Colonic mucosa (tissue), 4 donors: ENCODE measurements around the gene HAL. TPM values are rescaled to one million over a fixed set of nuclear protein-coding genes. Genes with fewer than 3 reads are reported as not detected.

Experiments used
- DNase-seq: peaks from one replicate; pipeline ENCODE4 v3.0.0-alpha.2; 2020
- H3K27ac ChIP-seq: fragments of 200-600 bp; one replicate; pipeline ENCODE4 v1.8.0; 2021
- H3K27me3 ChIP-seq: fragments of 200-600 bp; one replicate; pipeline ENCODE4 v1.8.0; 2021
- H3K36me3 ChIP-seq: fragments of 200-600 bp; one replicate; pipeline ENCODE4 v1.8.0; 2021
- H3K4me1 ChIP-seq: fragments of 200-600 bp; one replicate; pipeline ENCODE4 v1.8.0; 2021; ENCODE audit warnings: mild to moderate bottlenecking
- H3K4me3 ChIP-seq: fragments of 200-600 bp; one replicate; pipeline ENCODE4 v1.8.0; 2021
- H3K9ac ChIP-seq, 2 donors: one replicate each; pipeline ENCODE4 v1.7.0; 2013; ENCODE audit warnings: control low read depth in 2 of 2, low read depth in 2 of 2, low read length in 2 of 2
- H3K9me3 ChIP-seq: fragments of 200-600 bp; one replicate; pipeline ENCODE4 v1.8.0; 2021
- CTCF ChIP-seq: fragments of 200-600 bp; IDR thresholded peaks from one replicate; pipeline ENCODE4 v1.8.0; 2022; ENCODE audit warnings: antibody characterized with exemption, mild to moderate bottlenecking
- intact Hi-C: fragments of 100-400 bp; cut with DNase I; formaldehyde crosslinking; loops from one replicate; pipeline ENCODE4 v1.14.1; 2022
- total RNA-seq, 2 donors: library from RNA; stranded (reverse); fragmentation: NEBNext Ultra II Directional in 1 of 2; extraction: Animal tissue kit (Norgen Biotek cat#: 25700) in 1 of 2; gene quantifications; one replicate each; pipeline ENCODE4 v1.2.1, GENCODE V29; 2021
- donor health status: healthy.
- donor health status: DM: no; HTN: no; CAD: no.
- donor health status: DM: no; HTN: no; CAD: no.

The HAL gene
- total RNA-seq, 2 donors from 2014 or later: 0.91 to 1.1 TPM

- Histone ChIP-seq H3K9me3 (no peaks in the 10 kb centered on the region), H3K27me3 (no peaks in the 10 kb centered on the region), H3K4me1 (no peaks in the 10 kb centered on the region), H3K27ac (no peak overlapping the region), H3K9ac (no peak overlapping the region), H3K4me3 (no peak overlapping the region), H3K36me3 (no peaks in the 10 kb centered on the region)
- TF ChIP-seq CTCF: no peak
- intact Hi-C loops: no loop called here
- DNase-seq: no peak
Observed at GRCh38 chr12:95966287-95966870, 29.8 kb downstream of the HAL start.

- intact Hi-C loops: no loop called here
- Histone ChIP-seq H3K9ac (no peak overlapping the region), H3K4me3 (no peak overlapping the region), H3K4me1 (no peaks in the 10 kb centered on the region), H3K36me3 (no peaks in the 10 kb centered on the region), H3K27ac (no peak overlapping the region), H3K27me3 (no peaks in the 10 kb centered on the region), H3K9me3 (no peaks in the 10 kb centered on the region)
- DNase-seq: no peak
- no peak for TF ChIP-seq CTCF
Observed at GRCh38 chr12:95963096-95963495, 33.0 kb downstream of the HAL start.

DNA sequence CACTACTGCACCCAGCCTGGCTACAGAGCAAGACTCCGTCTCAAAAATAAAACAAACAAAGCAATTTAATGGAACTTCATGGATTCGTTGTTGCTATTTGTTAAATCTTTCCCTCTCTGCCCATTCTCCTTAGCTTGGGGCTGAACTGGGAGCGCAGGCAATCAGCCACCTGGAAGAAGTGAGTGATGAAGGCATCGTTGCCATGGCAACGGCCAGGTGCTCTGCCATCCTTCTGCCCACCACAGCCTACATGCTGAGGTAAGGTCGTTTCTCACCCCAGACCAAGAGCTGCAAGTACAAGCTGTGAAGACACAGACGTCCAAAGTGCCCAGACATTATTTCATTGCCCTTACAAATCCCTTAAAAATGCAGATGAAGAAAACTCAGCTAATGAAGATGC, 33.9 kb downstream of the HAL start:
- H3K27ac ChIP-seq: no peak overlapping the region
- DNase-seq: no peak
- H3K27me3 ChIP-seq: no peaks in the 10 kb centered on the region
- no peak for TF ChIP-seq CTCF
- H3K36me3 ChIP-seq: no peaks in the 10 kb centered on the region
- no peaks in the 10 kb centered on the region for H3K9me3 ChIP-seq
- H3K4me3 ChIP-seq: no peak overlapping the region
- H3K4me1 ChIP-seq: no peaks in the 10 kb centered on the region
- no peak overlapping the region for H3K9ac ChIP-seq
- intact Hi-C loops: no loop called here

- Histone ChIP-seq H3K9ac (no peak overlapping the region), H3K27me3 (no peaks in the 10 kb centered on the region), H3K4me3 (no peak overlapping the region), H3K36me3 (no peaks in the 10 kb centered on the region), H3K9me3 (no peaks in the 10 kb centered on the region), H3K27ac (no peak overlapping the region), H3K4me1 (no peaks in the 10 kb centered on the region)
- no peak for TF ChIP-seq CTCF
- no peak for DNase-seq
- intact Hi-C loops: no loop called here
Observed at GRCh38 chr12:95960241-95960640, 35.9 kb downstream of the HAL start.

DNA sequence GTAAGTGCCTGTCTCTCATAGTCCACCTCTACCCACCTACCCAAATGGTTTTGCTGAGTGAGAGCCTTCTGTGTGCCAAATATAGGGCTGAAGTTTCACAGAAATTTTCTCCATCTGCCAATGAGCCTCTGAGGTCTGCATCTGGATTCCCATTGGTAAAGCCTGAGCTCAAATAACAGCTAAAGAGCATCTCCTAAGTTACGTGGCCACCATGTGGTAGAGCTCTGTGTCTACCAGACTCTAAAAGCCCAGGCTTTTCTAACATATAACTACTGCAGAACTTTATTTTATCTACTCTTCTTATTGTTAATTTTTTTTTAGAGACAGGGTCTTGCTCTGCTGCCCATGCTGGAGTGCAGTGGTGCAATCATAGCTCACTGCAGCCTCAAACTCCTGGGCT, 37.0 kb downstream of the HAL start:
- H3K9me3 ChIP-seq: no peaks in the 10 kb centered on the region
- no peaks in the 10 kb centered on the region for H3K27me3 ChIP-seq
- H3K4me1 ChIP-seq: no peaks in the 10 kb centered on the region
- TF ChIP-seq CTCF: no peak
- no peak for DNase-seq
- intact Hi-C loops: no loop called here
- H3K9ac ChIP-seq: no peak overlapping the region
- H3K4me3 ChIP-seq: no peak overlapping the region
- no peaks in the 10 kb centered on the region for H3K36me3 ChIP-seq
- no peak overlapping the region for H3K27ac ChIP-seq
